SK-N-SH (cell line): Measurements from ENCODE around the gene METTL24. TPM values are rescaled to one million over a fixed set of nuclear protein-coding genes. Genes with fewer than 3 reads are reported as not detected.

Experiments used
- CTCF ChIA-PET: fragments of 300-600, 350-600 bp; formaldehyde crosslinking; extraction: SDS; loops from one replicate; lab custom pipeline; 2021; lab: Yijun Ruan, JAX
- POLR2A ChIA-PET: fragments of 350-600 bp; sonication (Branson Sonifier 250); formaldehyde crosslinking; extraction: SDS; loops from one replicate; lab custom pipeline; 2020; ENCODE audit warnings: antibody characterized with exemption, inconsistent platforms; lab: Yijun Ruan, JAX
- DNase-seq: peaks from one replicate; pipeline ENCODE4 v3.0.0; 2012
- H2AFZ ChIP-seq: fragments of 200-600 bp; sonication (generic); 2 replicates; pipeline ENCODE4 v1.8.1; 2016; ENCODE audit warnings: antibody characterized with exemption, mild to moderate bottlenecking, low read depth
- H3F3A ChIP-seq: fragments of 200-600 bp; sonication (generic); replicated peaks from 2 replicates; pipeline ENCODE3; 2016; ENCODE audit warnings: antibody characterized with exemption, mild to moderate bottlenecking; ENCODE audit not compliant: insufficient read depth
- H3K27ac ChIP-seq, 2 experiments: fragments of 200-500 bp in 1 of 2; fragments of 200-600 bp in 1 of 2; sonication (Bioruptor generic) in 1 of 2; sonication (generic), shearing (Covaris generic) in 1 of 2; 2 replicates each; pipeline versions ENCODE4 v1.5.1 to v1.6.1; 2014 to 2016; ENCODE audit warnings: low read depth in 2 of 2, inconsistent platforms in 1 of 2, low read length in 1 of 2, mild to moderate bottlenecking in 1 of 2, mixed read lengths in 1 of 2
- H3K27me3 ChIP-seq: fragments of 200-600 bp; sonication (generic), shearing (Covaris generic); 2 replicates; pipeline ENCODE4 v1.6.1; 2016; ENCODE audit warnings: mixed run types; ENCODE audit not compliant: insufficient read depth
- H3K36me3 ChIP-seq, 2 experiments: fragments of 200-500 bp in 1 of 2; fragments of 200-600 bp in 1 of 2; sonication (Bioruptor generic) in 1 of 2; sonication (generic) in 1 of 2; replicated peaks in 1 of 2; 2 replicates each; pipeline versions ENCODE3 to v1.5.1; 2014 to 2016; ENCODE audit warnings: low read length in 1 of 2, mild to moderate bottlenecking in 1 of 2; ENCODE audit not compliant: insufficient read depth in 2 of 2, control insufficient read depth in 1 of 2
- H3K4me1 ChIP-seq, 2 experiments: fragments of 200-500 bp in 1 of 2; fragments of 200-600 bp in 1 of 2; sonication (Bioruptor generic) in 1 of 2; sonication (generic), shearing (Covaris generic) in 1 of 2; 2 replicates each; pipeline versions ENCODE4 v1.5.1 to v1.6.1; 2014 to 2016; ENCODE audit warnings: low read depth in 1 of 2, low read length in 1 of 2, mixed run types in 1 of 2; ENCODE audit not compliant: insufficient read depth in 2 of 2, control insufficient read depth in 1 of 2
- H3K4me2 ChIP-seq: fragments of 200-600 bp; sonication (generic), shearing (Covaris generic); 2 replicates; pipeline ENCODE4 v1.6.1; 2017; ENCODE audit warnings: mixed run types
- H3K4me3 ChIP-seq, 2 experiments: fragments of 200-500 bp in 1 of 2; fragments of 200-600 bp in 1 of 2; sonication (Bioruptor generic) in 1 of 2; sonication (generic), shearing (Covaris generic) in 1 of 2; 2 replicates each; pipeline versions ENCODE4 v1.5.1 to v1.8.1; 2014 to 2016; ENCODE audit warnings: low read depth in 2 of 2, inconsistent platforms in 1 of 2, low read length in 1 of 2, mild to moderate bottlenecking in 1 of 2, mixed read lengths in 1 of 2, moderate library complexity in 1 of 2
- H3K79me2 ChIP-seq: fragments of 200-600 bp; sonication (generic); 2 replicates; pipeline ENCODE4 v1.8.1; 2017; ENCODE audit warnings: mild to moderate bottlenecking; ENCODE audit not compliant: insufficient read depth
- H3K9ac ChIP-seq: fragments of 200-600 bp; sonication (generic); 2 replicates; pipeline ENCODE4 v1.6.1; 2017; ENCODE audit warnings: mixed run types
- H3K9me2 ChIP-seq: fragments of 200-600 bp; sonication (generic); 2 replicates; pipeline ENCODE4 v1.6.1; 2017; ENCODE audit warnings: mixed run types
- H3K9me3 ChIP-seq: fragments of 200-600 bp; sonication (generic); 2 replicates; pipeline ENCODE4 v1.6.1; 2017; ENCODE audit warnings: mixed run types, mild to moderate bottlenecking, moderate library complexity
- H4K20me1 ChIP-seq: fragments of 200-600 bp; sonication (generic); 2 replicates; pipeline ENCODE4 v1.6.1; 2017; ENCODE audit warnings: mild to moderate bottlenecking, mixed run types; ENCODE audit not compliant: insufficient read depth
- EP300 ChIP-seq, 2 experiments: IDR thresholded peaks; 2 replicates each; pipeline versions ENCODE4 v1.4.0 to v1.6.1; 2012; ENCODE audit warnings: borderline replicate concordance in 1 of 2, low read depth in 1 of 2, low read length in 1 of 2
- FOXJ3 ChIP-seq: sonication (generic); formaldehyde crosslinking; IDR thresholded peaks from 2 replicates; pipeline ENCODE4 v1.5.1; 2020; ENCODE audit warnings: mild to moderate bottlenecking, missing genetic modification reagents
- JUND ChIP-seq: IDR thresholded peaks from 2 replicates; pipeline ENCODE4 v1.4.0; 2012
- MAX ChIP-seq: IDR thresholded peaks from 2 replicates; pipeline ENCODE4 v1.4.0; 2012; ENCODE audit warnings: low read depth
- MEF2A ChIP-seq: IDR thresholded peaks from 2 replicates; pipeline ENCODE4 v1.4.0; 2012; ENCODE audit warnings: low read depth, borderline replicate concordance
- MXI1 ChIP-seq: IDR thresholded peaks from 2 replicates; pipeline ENCODE4 v1.6.1; 2012; ENCODE audit warnings: mild to moderate bottlenecking, low read depth, low read length, improper control_type of control experiment
- NFIC ChIP-seq: IDR thresholded peaks from 2 replicates; pipeline ENCODE4 v1.4.0; 2012; ENCODE audit warnings: borderline replicate concordance
- PBX3 ChIP-seq: IDR thresholded peaks from 2 replicates; pipeline ENCODE4; 2012
- POLR2AphosphoS5 ChIP-seq: IDR thresholded peaks from 2 replicates; pipeline ENCODE4 v1.6.1; 2012; ENCODE audit warnings: low read depth, low read length
- RAD21 ChIP-seq: IDR thresholded peaks from 2 replicates; pipeline ENCODE4 v1.6.1; 2012; ENCODE audit warnings: mild to moderate bottlenecking, low read length
- SIN3A ChIP-seq: IDR thresholded peaks from 2 replicates; pipeline ENCODE4 v1.6.1; 2012; ENCODE audit warnings: low read depth, mild to moderate bottlenecking, low read length, moderate library complexity, borderline replicate concordance
- TEAD4 ChIP-seq: IDR thresholded peaks from 2 replicates; pipeline ENCODE4 v1.4.0; 2012; ENCODE audit warnings: mild to moderate bottlenecking, borderline replicate concordance; ENCODE audit not compliant: insufficient read depth
- USF2 ChIP-seq: fragments of 150-350 bp; IDR thresholded peaks from 2 replicates; pipeline ENCODE4 v1.6.1; 2017; ENCODE audit warnings: antibody characterized with exemption, low read length, low read depth, borderline replicate concordance
- WGBS: methylation state at CpG from one replicate; pipeline ENCODE4 v1.1.6; 2017; ENCODE audit warnings: low lambda C conversion rate; 5-methylcytosine and 5-hydroxymethylcytosine counted together
- polyA plus RNA-seq, 3 experiments: library from polyadenylated mRNA; depleted of rRNA; stranded (reverse); fragments of >200 nt; gene quantifications; 2 replicates each; pipeline ENCODE4 v1.2.3, GENCODE V29; 2012
- TF ChIP-seq, protein P1 (sequence below): fragments of 200-600 bp; sonication (generic); IDR thresholded peaks from 2 replicates; pipeline ENCODE4 v1.6.1; 2017; ENCODE audit warnings: antibody characterized with exemption, mild to moderate bottlenecking, moderate library complexity
- TF ChIP-seq, protein P2 (sequence below): IDR thresholded peaks from 2 replicates; pipeline ENCODE4 v1.4.0; 2012; ENCODE audit warnings: low read depth, borderline replicate concordance

Gene METTL24
- polyA plus RNA-seq, 1 of the 3 experiments (the other 2 are of a cell fraction): not detected

DNA sequence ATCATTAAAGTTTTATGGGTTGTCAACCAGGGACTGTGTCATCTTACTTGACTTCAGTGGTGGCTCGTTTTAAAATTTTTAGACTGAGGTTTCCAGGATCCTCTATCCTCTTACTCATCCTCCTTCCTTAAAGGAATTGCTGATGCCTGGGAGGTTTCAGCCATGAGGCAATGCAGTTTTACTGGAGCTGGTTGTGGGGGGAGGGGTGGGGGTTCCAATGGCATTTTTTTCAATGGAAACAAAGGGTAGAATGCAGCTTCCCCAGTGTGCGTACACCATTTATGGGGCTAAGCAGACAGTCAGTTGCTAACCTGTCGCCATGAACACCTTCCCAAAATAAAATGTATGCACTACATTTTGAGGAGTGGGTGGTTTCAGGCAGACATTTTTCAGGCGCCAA lies 88.0 kb downstream of the METTL24 start:
- no peaks in the 10 kb centered on the region for H3K4me1 ChIP-seq
- H3K9me2 ChIP-seq: no peaks in the 10 kb centered on the region
- no peaks in the 10 kb centered on the region for H4K20me1 ChIP-seq
- no peaks in the 10 kb centered on the region for H3K9me3 ChIP-seq
- H3K36me3 ChIP-seq: no peaks in the 10 kb centered on the region
- DNase-seq: no peak
- no peak overlapping the region for H3K27ac ChIP-seq
- H3F3A ChIP-seq: no peaks in the 10 kb centered on the region
- no peak overlapping the region for H3K4me3 ChIP-seq
- no peak overlapping the region for H3K4me2 ChIP-seq
- H2AFZ ChIP-seq: no peak overlapping the region
- TF ChIP-seq, protein P1, sequence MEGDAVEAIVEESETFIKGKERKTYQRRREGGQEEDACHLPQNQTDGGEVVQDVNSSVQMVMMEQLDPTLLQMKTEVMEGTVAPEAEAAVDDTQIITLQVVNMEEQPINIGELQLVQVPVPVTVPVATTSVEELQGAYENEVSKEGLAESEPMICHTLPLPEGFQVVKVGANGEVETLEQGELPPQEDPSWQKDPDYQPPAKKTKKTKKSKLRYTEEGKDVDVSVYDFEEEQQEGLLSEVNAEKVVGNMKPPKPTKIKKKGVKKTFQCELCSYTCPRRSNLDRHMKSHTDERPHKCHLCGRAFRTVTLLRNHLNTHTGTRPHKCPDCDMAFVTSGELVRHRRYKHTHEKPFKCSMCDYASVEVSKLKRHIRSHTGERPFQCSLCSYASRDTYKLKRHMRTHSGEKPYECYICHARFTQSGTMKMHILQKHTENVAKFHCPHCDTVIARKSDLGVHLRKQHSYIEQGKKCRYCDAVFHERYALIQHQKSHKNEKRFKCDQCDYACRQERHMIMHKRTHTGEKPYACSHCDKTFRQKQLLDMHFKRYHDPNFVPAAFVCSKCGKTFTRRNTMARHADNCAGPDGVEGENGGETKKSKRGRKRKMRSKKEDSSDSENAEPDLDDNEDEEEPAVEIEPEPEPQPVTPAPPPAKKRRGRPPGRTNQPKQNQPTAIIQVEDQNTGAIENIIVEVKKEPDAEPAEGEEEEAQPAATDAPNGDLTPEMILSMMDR: no peak
- TF ChIP-seq EP300 (IDR thresholded peaks at IDR 0.05; ENCODE audit: borderline replicate concordance in 1 of 2, low read depth in 1 of 2, low read length in 1 of 2) (no peak), SIN3A (no peak), USF2 (no peak), NFIC (no peak), MEF2A (no peak), JUND (no peak), MXI1 (no peak), TEAD4 (no peak)
- TF ChIP-seq, protein P2, sequence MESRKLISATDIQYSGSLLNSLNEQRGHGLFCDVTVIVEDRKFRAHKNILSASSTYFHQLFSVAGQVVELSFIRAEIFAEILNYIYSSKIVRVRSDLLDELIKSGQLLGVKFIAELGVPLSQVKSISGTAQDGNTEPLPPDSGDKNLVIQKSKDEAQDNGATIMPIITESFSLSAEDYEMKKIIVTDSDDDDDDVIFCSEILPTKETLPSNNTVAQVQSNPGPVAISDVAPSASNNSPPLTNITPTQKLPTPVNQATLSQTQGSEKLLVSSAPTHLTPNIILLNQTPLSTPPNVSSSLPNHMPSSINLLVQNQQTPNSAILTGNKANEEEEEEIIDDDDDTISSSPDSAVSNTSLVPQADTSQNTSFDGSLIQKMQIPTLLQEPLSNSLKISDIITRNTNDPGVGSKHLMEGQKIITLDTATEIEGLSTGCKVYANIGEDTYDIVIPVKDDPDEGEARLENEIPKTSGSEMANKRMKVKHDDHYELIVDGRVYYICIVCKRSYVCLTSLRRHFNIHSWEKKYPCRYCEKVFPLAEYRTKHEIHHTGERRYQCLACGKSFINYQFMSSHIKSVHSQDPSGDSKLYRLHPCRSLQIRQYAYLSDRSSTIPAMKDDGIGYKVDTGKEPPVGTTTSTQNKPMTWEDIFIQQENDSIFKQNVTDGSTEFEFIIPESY: no peak
- CTCF ChIA-PET: no interaction called here
- H3K79me2 ChIP-seq: no peaks in the 10 kb centered on the region
- no peaks in the 10 kb centered on the region for H3K27me3 ChIP-seq
- H3K9ac ChIP-seq: no peak overlapping the region
- WGBS: 74% methylated on average over 4 of the region's 4 CpGs
- POLR2A ChIA-PET: no interaction called here

GRCh38 chr6:110269623-110270022 lies 88.5 kb downstream of the METTL24 start:
- H3K27ac ChIP-seq: no peak overlapping the region
- H3K9me3 ChIP-seq: no peaks in the 10 kb centered on the region
- no peaks in the 10 kb centered on the region for H4K20me1 ChIP-seq
- H3K27me3 ChIP-seq: no peaks in the 10 kb centered on the region
- WGBS: 62% methylated on average over 2 of the region's 2 CpGs
- H3K4me2 ChIP-seq: no peak overlapping the region
- H3K9me2 ChIP-seq: no peaks in the 10 kb centered on the region
- no peak overlapping the region for H3K4me3 ChIP-seq
- no peak overlapping the region for H2AFZ ChIP-seq
- H3K4me1 ChIP-seq: no peaks in the 10 kb centered on the region
- POLR2A ChIA-PET: no interaction called here
- H3K79me2 ChIP-seq: no peaks in the 10 kb centered on the region
- TF ChIP-seq RAD21 (no peak), POLR2AphosphoS5 (no peak), NFIC (no peak), PBX3 (no peak), MAX (no peak), FOXJ3 (CRISPR knock-in tag) (no peak), USF2 (no peak)
- TF ChIP-seq, protein P2: no peak
- TF ChIP-seq, all 33 proteins: peak for 0
- H3K9ac ChIP-seq: no peak overlapping the region
- no peaks in the 10 kb centered on the region for H3F3A ChIP-seq
- H3K36me3 ChIP-seq: no peaks in the 10 kb centered on the region
- CTCF ChIA-PET: interaction anchor here (0.7 kb wide), 1 partner anchor 697 kb away, joined by 3 read pairs; no protein-coding TSS in a partner anchor
- DNase-seq: no peak
